Stimulated activated CD8-positive, alpha-beta memory T cell treated with anti-CD3 and anti-CD28 coated beads, Interleukin-12 subunit alpha, Interleukin-12 subunit beta, amount 100 ng/mL, for 24 hours (primary cell): ENCODE results near the gene NRG3.

Source experiments
- DNase-seq: peaks from one replicate; pipeline ENCODE4 v3.0.0-alpha.2; 2020; ENCODE audit errors: extremely low read depth

The NRG3 gene

GRCh38 chr10:81884856-81885255 lies 9.9 kb downstream of the NRG3 start:
- no peak for DNase-seq

GRCh38 chr10:81885491-81885890 lies 10.5 kb downstream of the NRG3 start:
- no peak for DNase-seq

- no peak for DNase-seq
These were observed 11.9 kb downstream of the NRG3 start for GRCh38 chr10:81886939-81887338.

- no peak for DNase-seq
These were observed 14.3 kb downstream of the NRG3 start for GRCh38 chr10:81889181-81889769.

GRCh38 chr10:81894616-81895015 lies 19.6 kb downstream of the NRG3 start:
- DNase-seq = no peak

- no peak for DNase-seq
These were observed 23.5 kb downstream of the NRG3 start for GRCh38 chr10:81898518-81898917.

- DNase-seq = no peak
These were observed 26.0 kb downstream of the NRG3 start for GRCh38 chr10:81900989-81901388.

GRCh38 chr10:81903472-81903871 lies 28.5 kb downstream of the NRG3 start:
- no peak for DNase-seq

GRCh38 chr10:81905161-81905560 lies 30.2 kb downstream of the NRG3 start:
- no peak for DNase-seq

GRCh38 chr10:81909453-81909852 lies 34.5 kb downstream of the NRG3 start:
- no peak for DNase-seq

GRCh38 chr10:81911328-81911727 lies 36.3 kb downstream of the NRG3 start:
- DNase-seq = no peak

GRCh38 chr10:81914736-81915503 lies 39.9 kb downstream of the NRG3 start:
- no peak for DNase-seq

GRCh38 chr10:81915504-81915897 lies 40.5 kb downstream of the NRG3 start:
- no peak for DNase-seq

GRCh38 chr10:81917666-81918065 lies 42.7 kb downstream of the NRG3 start:
- no peak for DNase-seq

GRCh38 chr10:81918766-81919165 lies 43.8 kb downstream of the NRG3 start:
- no peak for DNase-seq

- DNase-seq = no peak
These were observed 45.3 kb downstream of the NRG3 start for GRCh38 chr10:81920213-81920829.

- DNase-seq = no peak
These were observed 53.1 kb downstream of the NRG3 start for GRCh38 chr10:81928119-81928518.

GRCh38 chr10:81943583-81943982 lies 68.6 kb downstream of the NRG3 start:
- DNase-seq = no peak

- no peak for DNase-seq
These were observed 69.6 kb downstream of the NRG3 start for GRCh38 chr10:81944609-81945008.

GRCh38 chr10:81949283-81949682 lies 74.3 kb downstream of the NRG3 start:
- DNase-seq = no peak

- no peak for DNase-seq
These were observed 75.4 kb downstream of the NRG3 start for GRCh38 chr10:81950358-81950757.

- DNase-seq = no peak
These were observed 78.4 kb downstream of the NRG3 start for GRCh38 chr10:81953420-81953819.

GRCh38 chr10:81957976-81958375 lies 83.0 kb downstream of the NRG3 start:
- DNase-seq = no peak
